DMS53 (cell line): ENCODE measurements around the gene TRIM41.
"Not testable (repeated sequence)": the region's sequence is repeated elsewhere in the genome, so short reads cannot be mapped to it uniquely, and the experiment has no call there.

Experiments
- DNase-seq: peaks from one replicate; lab custom pipeline; 2025; lab: John Stamatoyannopoulos, UW

The TRIM41 gene

GRCh38 chr5:181223058-181223728, at the start of gene TRIM41:
TRIM41 (plus strand) TSS chr5:181223281; CDS start chr5:181224000, 719 bp downstream.
- no peak for DNase-seq

GRCh38 chr5:181173420-181174342, 49.4 kb upstream of the TRIM41 start:
- DNase-seq = no peak

GRCh38 chr5:181176254-181176952, 46.7 kb upstream of the TRIM41 start:
- DNase-seq = no peak

GRCh38 chr5:181177559-181177958, 45.5 kb upstream of the TRIM41 start:
- not testable (repeated sequence) for DNase-seq

- no peak for DNase-seq
Observed at GRCh38 chr5:181181650-181182565, 41.2 kb upstream of the TRIM41 start.

- no peak for DNase-seq
Observed at GRCh38 chr5:181182651-181183050, 40.4 kb upstream of the TRIM41 start.

- no peak for DNase-seq
Observed at GRCh38 chr5:181184845-181185216, 38.2 kb upstream of the TRIM41 start.

GRCh38 chr5:181185560-181185959, 37.5 kb upstream of the TRIM41 start:
- no peak for DNase-seq

GRCh38 chr5:181186022-181186421, 37.1 kb upstream of the TRIM41 start:
- DNase-seq = no peak

GRCh38 chr5:181186986-181187499, 36.0 kb upstream of the TRIM41 start:
- no peak for DNase-seq

- DNase-seq = no peak
Observed at GRCh38 chr5:181187500-181188213, 35.4 kb upstream of the TRIM41 start.

GRCh38 chr5:181188700-181189362, 34.2 kb upstream of the TRIM41 start:
- no peak for DNase-seq

GRCh38 chr5:181189363-181189961, 33.6 kb upstream of the TRIM41 start:
- no peak for DNase-seq

GRCh38 chr5:181189962-181190710, 32.9 kb upstream of the TRIM41 start:
- DNase-seq = no peak

GRCh38 chr5:181190711-181191525, 32.2 kb upstream of the TRIM41 start:
- DNase-seq = no peak

- DNase-seq = no peak
Observed at GRCh38 chr5:181191526-181192336, 31.4 kb upstream of the TRIM41 start.
